Measurements from ENCODE around the gene CYP51A1.

- TF ChIP-seq CTCF (IDR thresholded peaks at IDR 0.05; ENCODE audit: borderline replicate concordance, extremely low read depth, low read length, poor library complexity, severe bottlenecking) (no peak), EZH2 (IDR thresholded peaks at IDR 0.05; ENCODE audit: borderline replicate concordance, low read depth, low read length, severe bottlenecking) (no peak)
Observed at GRCh38 chr7:92100534-92100933, 33.7 kb downstream of the CYP51A1 start.
